ENCODE data around the gene LRPAP1. TPM values are rescaled to one million over a fixed set of nuclear protein-coding genes. Genes with fewer than 3 reads are reported as not detected.

LRPAP1 gene
- total RNA-seq, 1 experiment from 2014 or later: 109 TPM

DNA sequence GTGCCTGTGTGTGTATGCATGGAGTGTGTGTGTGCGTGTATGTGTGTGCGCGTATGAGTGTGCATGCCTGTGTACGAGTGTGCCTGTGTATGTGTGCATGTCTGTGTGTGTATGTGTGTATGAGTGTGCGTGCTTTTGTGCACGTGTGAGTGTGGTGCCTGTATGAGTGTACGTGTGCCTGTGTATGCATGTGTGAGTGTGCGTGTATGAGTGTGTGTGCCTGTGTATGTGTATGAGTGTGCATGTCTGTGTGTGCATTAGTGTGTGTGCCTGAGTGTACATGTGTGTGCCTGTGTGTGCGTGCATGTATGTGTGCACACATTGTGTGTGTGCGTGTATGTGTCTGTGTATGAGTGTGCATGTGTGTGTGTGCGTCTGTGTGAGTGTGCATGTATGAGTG is 63.4 kb downstream of the LRPAP1 start:
- no peaks in the 10 kb centered on the region for H3K79me2 ChIP-seq (ENCODE audit: insufficient read depth, low read length)
- TF ChIP-seq SIN3A (IDR thresholded peaks at IDR 0.05; ENCODE audit: low read depth): no peak
- TF ChIP-seq POLR2AphosphoS5 (IDR thresholded peaks at IDR 0.05; ENCODE audit: low read depth, low read length): no peak
- TF ChIP-seq, protein P1, sequence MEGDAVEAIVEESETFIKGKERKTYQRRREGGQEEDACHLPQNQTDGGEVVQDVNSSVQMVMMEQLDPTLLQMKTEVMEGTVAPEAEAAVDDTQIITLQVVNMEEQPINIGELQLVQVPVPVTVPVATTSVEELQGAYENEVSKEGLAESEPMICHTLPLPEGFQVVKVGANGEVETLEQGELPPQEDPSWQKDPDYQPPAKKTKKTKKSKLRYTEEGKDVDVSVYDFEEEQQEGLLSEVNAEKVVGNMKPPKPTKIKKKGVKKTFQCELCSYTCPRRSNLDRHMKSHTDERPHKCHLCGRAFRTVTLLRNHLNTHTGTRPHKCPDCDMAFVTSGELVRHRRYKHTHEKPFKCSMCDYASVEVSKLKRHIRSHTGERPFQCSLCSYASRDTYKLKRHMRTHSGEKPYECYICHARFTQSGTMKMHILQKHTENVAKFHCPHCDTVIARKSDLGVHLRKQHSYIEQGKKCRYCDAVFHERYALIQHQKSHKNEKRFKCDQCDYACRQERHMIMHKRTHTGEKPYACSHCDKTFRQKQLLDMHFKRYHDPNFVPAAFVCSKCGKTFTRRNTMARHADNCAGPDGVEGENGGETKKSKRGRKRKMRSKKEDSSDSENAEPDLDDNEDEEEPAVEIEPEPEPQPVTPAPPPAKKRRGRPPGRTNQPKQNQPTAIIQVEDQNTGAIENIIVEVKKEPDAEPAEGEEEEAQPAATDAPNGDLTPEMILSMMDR (IDR thresholded peaks at IDR 0.05 in 2 of 3, conservative IDR thresholded peaks at IDR 0.05 in 1 of 3; ENCODE audit: borderline replicate concordance in 1 of 3, insufficient read depth in 1 of 3, low read depth in 2 of 3, low read length in 2 of 3): no peak
- no peak for TF ChIP-seq MAX (IDR thresholded peaks at IDR 0.05)
- no peak for TF ChIP-seq SP1 (IDR thresholded peaks at IDR 0.05; ENCODE audit: low read depth)
- no peak for TF ChIP-seq CBX3 (IDR thresholded peaks at IDR 0.05; ENCODE audit: low read depth)
- no peak for TF ChIP-seq EGR1 (IDR thresholded peaks at IDR 0.05; ENCODE audit: low read depth)
- TF ChIP-seq ZNF274 (IDR thresholded peaks at IDR 0.05; ENCODE audit: low read depth, low read length): no peak
- no peak for TF ChIP-seq RAD21 (IDR thresholded peaks at IDR 0.05; ENCODE audit: low read depth)
- TF ChIP-seq POLR2A (IDR thresholded peaks at IDR 0.05; ENCODE audit: borderline replicate concordance, extremely low read depth, insufficient read depth, insufficient read length): no peak
- TF ChIP-seq ATF3 (IDR thresholded peaks at IDR 0.05): no peak
- no peak for TF ChIP-seq JUND (IDR thresholded peaks at IDR 0.05)
- TF ChIP-seq YY1 (IDR thresholded peaks at IDR 0.05; ENCODE audit: extremely low read depth, insufficient replicate concordance, low read depth, low read length): no peak
- no peak overlapping the region for H3K4me2 ChIP-seq (ENCODE audit: low read length)
- intact Hi-C loops (cut with micrococcal nuclease): no loop called here
- ATAC-seq (no peak), DNase-seq (ENCODE audit: low read depth, low spot score) (no peak)
- no peaks in the 10 kb centered on the region for H3K36me3 ChIP-seq (ENCODE audit: control insufficient read depth in 1 of 2, insufficient read depth in 2 of 2, low read length in 2 of 2)
- H3K9ac ChIP-seq (ENCODE audit: low read length): no peak overlapping the region
- no peak overlapping the region for H3K4me3 ChIP-seq (replicated peaks in 1 of 2; ENCODE audit: low read depth in 1 of 2, low read length in 2 of 2)
- H3K27ac ChIP-seq (ENCODE audit: low read depth, low read length): no peak overlapping the region
- no peaks in the 10 kb centered on the region for H4K20me1 ChIP-seq (ENCODE audit: insufficient read depth)
- ChIA-PET CTCF (no interaction called here), POLR2A (no interaction called here), RAD21 (ENCODE audit: low non-redundant PET in 1 of 2, low total read pairs in 2 of 2, uncharacterized antibody in 2 of 2, unreplicated experiment in 2 of 2) (no interaction called here)
- peaks cover 0 to 5% of the 10 kb centered on the region in 2 experiments; a peak in 1 of 4 replicates for H3K9me3 ChIP-seq (ENCODE audit: control insufficient read depth in 1 of 2, insufficient read depth in 1 of 2, low read depth in 1 of 2, low read length in 2 of 2)
- H3K9me2 ChIP-seq (ENCODE audit: insufficient read depth): no peaks in the 10 kb centered on the region
- no peaks in the 10 kb centered on the region for H3K27me3 ChIP-seq (ENCODE audit: insufficient read depth, low read length)
- no peak overlapping the region for H2AFZ ChIP-seq (ENCODE audit: low read depth, low read length, poor library complexity, severe bottlenecking)
- H3K4me1 ChIP-seq (ENCODE audit: control insufficient read depth in 1 of 2, insufficient read depth in 2 of 2, low read length in 2 of 2): no peaks in the 10 kb centered on the region
- no TSS peak for BruUV-seq (replicated peaks)

Measured in HCT116 (cell line).